BE2C (cell line): ENCODE measurements around the gene TMEM100.

Experiments
- DNase-seq: peaks from one replicate; pipeline ENCODE4 v3.0.0-alpha.2; 2020
- H3K27me3 ChIP-seq: fragments of 250-450 bp; sonication (Bioruptor Pico); 2 replicates; pipeline ENCODE4 v1.5.1; 2020; ENCODE audit warnings: mild to moderate bottlenecking
- H3K36me3 ChIP-seq: fragments of 250-450 bp; sonication (Bioruptor Pico); 2 replicates; pipeline ENCODE4 v1.5.1; 2020; ENCODE audit warnings: mild to moderate bottlenecking
- H3K4me1 ChIP-seq: fragments of 250-450 bp; sonication (Bioruptor Pico); 2 replicates; pipeline ENCODE4 v1.5.1; 2020
- H3K4me3 ChIP-seq: 2 replicates; pipeline ENCODE4 v1.5.1; 2011; ENCODE audit warnings: low read depth, low read length
- H3K9me3 ChIP-seq: fragments of 250-450 bp; sonication (Bioruptor Pico); 2 replicates; pipeline ENCODE4 v1.5.1; 2020
- TF ChIP-seq, protein P1 (sequence below): IDR thresholded peaks from 2 replicates; pipeline ENCODE4 v1.5.1; 2012; ENCODE audit warnings: mild to moderate bottlenecking, low read depth, low read length

Gene TMEM100

GRCh38 chr17:55708175-55708974, 14.3 kb downstream of the TMEM100 start:
- Histone ChIP-seq H3K9me3 (no peaks in the 10 kb centered on the region), H3K4me3 (no peak overlapping the region)

GRCh38 chr17:55706808-55707773, 15.6 kb downstream of the TMEM100 start:
- peak overlapping the region; percentile 34 for H3K4me3 ChIP-seq
- H3K4me1 ChIP-seq, result peaks cover 21% of the 10 kb centered on the region
- H3K9me3 ChIP-seq, result no peaks in the 10 kb centered on the region
- peak; percentile 34 for DNase-seq
- TF ChIP-seq, protein P1, sequence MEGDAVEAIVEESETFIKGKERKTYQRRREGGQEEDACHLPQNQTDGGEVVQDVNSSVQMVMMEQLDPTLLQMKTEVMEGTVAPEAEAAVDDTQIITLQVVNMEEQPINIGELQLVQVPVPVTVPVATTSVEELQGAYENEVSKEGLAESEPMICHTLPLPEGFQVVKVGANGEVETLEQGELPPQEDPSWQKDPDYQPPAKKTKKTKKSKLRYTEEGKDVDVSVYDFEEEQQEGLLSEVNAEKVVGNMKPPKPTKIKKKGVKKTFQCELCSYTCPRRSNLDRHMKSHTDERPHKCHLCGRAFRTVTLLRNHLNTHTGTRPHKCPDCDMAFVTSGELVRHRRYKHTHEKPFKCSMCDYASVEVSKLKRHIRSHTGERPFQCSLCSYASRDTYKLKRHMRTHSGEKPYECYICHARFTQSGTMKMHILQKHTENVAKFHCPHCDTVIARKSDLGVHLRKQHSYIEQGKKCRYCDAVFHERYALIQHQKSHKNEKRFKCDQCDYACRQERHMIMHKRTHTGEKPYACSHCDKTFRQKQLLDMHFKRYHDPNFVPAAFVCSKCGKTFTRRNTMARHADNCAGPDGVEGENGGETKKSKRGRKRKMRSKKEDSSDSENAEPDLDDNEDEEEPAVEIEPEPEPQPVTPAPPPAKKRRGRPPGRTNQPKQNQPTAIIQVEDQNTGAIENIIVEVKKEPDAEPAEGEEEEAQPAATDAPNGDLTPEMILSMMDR, result no peak
- H3K27me3 ChIP-seq, result no peaks in the 10 kb centered on the region
- H3K36me3 ChIP-seq, result no peaks in the 10 kb centered on the region

More at GRCh38 chr17:55708175-55708974, 14.3 kb downstream of the TMEM100 start:
- H3K36me3 ChIP-seq, result no peaks in the 10 kb centered on the region
- no peaks in the 10 kb centered on the region for H3K27me3 ChIP-seq
- H3K4me1 ChIP-seq, result peaks cover 21% of the 10 kb centered on the region
- no peak for DNase-seq
- TF ChIP-seq, protein P1, result no peak

GRCh38 chr17:55705847-55706246, 16.8 kb downstream of the TMEM100 start:
- TF ChIP-seq, protein P1, result no peak
- no peaks in the 10 kb centered on the region for H3K36me3 ChIP-seq
- no peaks in the 10 kb centered on the region for H3K9me3 ChIP-seq
- H3K4me3 ChIP-seq, result no peak overlapping the region
- H3K4me1 ChIP-seq, result peaks cover 21% of the 10 kb centered on the region
- no peaks in the 10 kb centered on the region for H3K27me3 ChIP-seq
- DNase-seq, result no peak

DNA sequence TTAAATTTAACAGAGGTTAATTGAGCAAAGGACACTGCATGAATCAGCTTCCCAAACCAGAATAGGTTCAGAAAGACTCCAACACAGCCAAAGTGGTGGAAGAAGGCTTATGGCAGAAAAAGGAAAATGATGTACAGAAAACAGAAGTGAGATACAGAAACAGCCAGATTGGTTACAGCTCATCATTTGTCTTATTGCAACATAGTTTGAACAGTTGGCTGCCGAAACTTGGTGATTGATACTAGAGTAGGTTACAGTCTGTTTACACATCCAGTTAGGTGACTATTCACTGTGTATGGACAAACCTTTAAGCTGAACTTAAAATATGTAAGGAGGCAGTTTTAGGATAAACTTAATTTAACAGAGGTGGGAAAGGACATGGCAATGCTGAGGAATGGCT, 18.3 kb downstream of the TMEM100 start:
- no peak for DNase-seq
- TF ChIP-seq, protein P1, result no peak
- Histone ChIP-seq H3K36me3 (no peaks in the 10 kb centered on the region), H3K4me1 (peaks cover 19% of the 10 kb centered on the region), H3K9me3 (no peaks in the 10 kb centered on the region), H3K4me3 (no peak overlapping the region), H3K27me3 (no peaks in the 10 kb centered on the region)

- peaks cover 19% of the 10 kb centered on the region for H3K4me1 ChIP-seq
- no peaks in the 10 kb centered on the region for H3K9me3 ChIP-seq
- TF ChIP-seq, protein P1, result no peak
- no peak overlapping the region for H3K4me3 ChIP-seq
- no peaks in the 10 kb centered on the region for H3K27me3 ChIP-seq
- H3K36me3 ChIP-seq, result no peaks in the 10 kb centered on the region
- no peak for DNase-seq
Measured at GRCh38 chr17:55702150-55702549, 20.5 kb downstream of the TMEM100 start.
